ENCODE measurements around the gene PDE4D. TPM values are rescaled to one million over a fixed set of nuclear protein-coding genes. Genes with fewer than 3 reads are reported as not detected.

The PDE4D gene
- total RNA-seq, 1 donor from 2014 or later, result 39.2 TPM

- no peak for DNase-seq (ENCODE audit: low read depth)
- no peak overlapping the region for H3K4me3 ChIP-seq (ENCODE audit: low read depth, low read length)
Measured at GRCh38 chr5:58950224-58950623, 943.3 kb downstream of the PDE4D start.

GRCh38 chr5:58946230-58946629, 947.3 kb downstream of the PDE4D start:
- no peak for DNase-seq (ENCODE audit: low read depth)
- TF ChIP-seq CTCF (IDR thresholded peaks at IDR 0.05; ENCODE audit: insufficient read depth, low read length, poor library complexity, severe bottlenecking), result no peak
- Histone ChIP-seq H3K27me3 (ENCODE audit: control insufficient read depth, insufficient read depth, low read length) (no peaks in the 10 kb centered on the region), H3K4me3 (ENCODE audit: low read depth, low read length) (no peak overlapping the region), H3K36me3 (ENCODE audit: control insufficient read depth, insufficient read depth, low read length) (no peaks in the 10 kb centered on the region)

More at GRCh38 chr5:58950224-58950623, 943.3 kb downstream of the PDE4D start:
- Histone ChIP-seq H3K27me3 (ENCODE audit: control insufficient read depth, insufficient read depth, low read length) (no peaks in the 10 kb centered on the region), H3K36me3 (ENCODE audit: control insufficient read depth, insufficient read depth, low read length) (no peaks in the 10 kb centered on the region)
- TF ChIP-seq CTCF (IDR thresholded peaks at IDR 0.05; ENCODE audit: insufficient read depth, low read length, poor library complexity, severe bottlenecking), result no peak

GRCh38 chr5:58944221-58944620, 949.3 kb downstream of the PDE4D start:
- TF ChIP-seq CTCF (IDR thresholded peaks at IDR 0.05; ENCODE audit: insufficient read depth, low read length, poor library complexity, severe bottlenecking), result no peak
- H3K36me3 ChIP-seq (ENCODE audit: control insufficient read depth, insufficient read depth, low read length), result no peaks in the 10 kb centered on the region
- DNase-seq (ENCODE audit: low read depth), result no peak

GRCh38 chr5:58940446-58940845, 953.1 kb downstream of the PDE4D start:
- TF ChIP-seq CTCF (IDR thresholded peaks at IDR 0.05; ENCODE audit: insufficient read depth, low read length, poor library complexity, severe bottlenecking), result no peak
- DNase-seq (ENCODE audit: low read depth), result no peak
- no peak overlapping the region for H3K4me3 ChIP-seq (ENCODE audit: low read depth, low read length)
- no peaks in the 10 kb centered on the region for H3K36me3 ChIP-seq (ENCODE audit: control insufficient read depth, insufficient read depth, low read length)
- H3K27me3 ChIP-seq (ENCODE audit: control insufficient read depth, insufficient read depth, low read length), result no peaks in the 10 kb centered on the region

More at GRCh38 chr5:58944221-58944620, 949.3 kb downstream of the PDE4D start:
- no peaks in the 10 kb centered on the region for H3K27me3 ChIP-seq (ENCODE audit: control insufficient read depth, insufficient read depth, low read length)
- H3K4me3 ChIP-seq (ENCODE audit: low read depth, low read length), result no peak overlapping the region

- no peak overlapping the region for H3K4me3 ChIP-seq (ENCODE audit: low read depth, low read length)
- H3K27me3 ChIP-seq (ENCODE audit: control insufficient read depth, insufficient read depth, low read length), result no peaks in the 10 kb centered on the region
- no peak for TF ChIP-seq CTCF (IDR thresholded peaks at IDR 0.05; ENCODE audit: insufficient read depth, low read length, poor library complexity, severe bottlenecking)
- H3K36me3 ChIP-seq (ENCODE audit: control insufficient read depth, insufficient read depth, low read length), result no peaks in the 10 kb centered on the region
- DNase-seq (ENCODE audit: low read depth), result no peak
Measured at GRCh38 chr5:58939664-58940063, 953.9 kb downstream of the PDE4D start.

Data from kidney epithelial cell (primary cell).